Type B pancreatic cell (in vitro differentiated cells): ENCODE results near the gene SYNDIG1. TPM values are rescaled to one million over a fixed set of nuclear protein-coding genes. Genes with fewer than 3 reads are reported as not detected.

Experiments used
- DNase-seq: peaks from one replicate; pipeline ENCODE4 v3.0.0; 2021; ENCODE audit warnings: mixed read lengths; ENCODE audit not compliant: unreplicated experiment; ENCODE audit errors: extremely low spot score
- H3K27ac Mint-ChIP-seq: 2 replicates; pipeline ENCODE4 v1.8.0; 2021; ENCODE audit warnings: mild to moderate bottlenecking, mixed read lengths
- H3K27me3 Mint-ChIP-seq: 2 replicates; pipeline ENCODE4 v1.8.0; 2021; ENCODE audit warnings: mixed read lengths
- H3K36me3 Mint-ChIP-seq: 2 replicates; pipeline ENCODE4 v1.8.0; 2021; ENCODE audit warnings: mixed read lengths
- H3K4me1 Mint-ChIP-seq: one replicate; pipeline ENCODE4 v1.8.0; 2021; ENCODE audit warnings: mixed read lengths; ENCODE audit not compliant: unreplicated experiment
- H3K4me3 Mint-ChIP-seq: 2 replicates; pipeline ENCODE4 v1.8.0; 2021; ENCODE audit warnings: mild to moderate bottlenecking, mixed read lengths
- H3K9me3 Mint-ChIP-seq: 2 replicates; pipeline ENCODE4 v1.8.0; 2021; ENCODE audit warnings: mixed read lengths
- CTCF ChIP-seq: fragments of 200-600 bp; sonication (generic); conservative IDR thresholded peaks from 2 replicates; pipeline ENCODE4 v1.5.0; 2021; ENCODE audit warnings: antibody characterized with exemption, mild to moderate bottlenecking
- total RNA-seq: library from RNA; stranded (reverse); gene quantifications from 2 replicates; pipeline ENCODE4 v1.2.1, GENCODE V29; 2021; ENCODE audit warnings: low replicate concordance

Gene SYNDIG1
- total RNA-seq, 1 donor from 2014 or later = 4.3 TPM

GRCh38 chr20:24544371-24544770 lies 74.9 kb downstream of the SYNDIG1 start:
- H3K4me1 Mint-ChIP-seq = no peaks in the 10 kb centered on the region
- H3K27me3 Mint-ChIP-seq = no peaks in the 10 kb centered on the region
- no peaks in the 10 kb centered on the region for H3K9me3 Mint-ChIP-seq
- no peak for TF ChIP-seq CTCF
- H3K27ac Mint-ChIP-seq = no peak overlapping the region
- peaks cover 6% of the 10 kb centered on the region for H3K36me3 Mint-ChIP-seq
- DNase-seq = no peak
- H3K4me3 Mint-ChIP-seq = no peak overlapping the region

GRCh38 chr20:24545168-24545567 lies 75.7 kb downstream of the SYNDIG1 start:
- H3K27me3 Mint-ChIP-seq = no peaks in the 10 kb centered on the region
- DNase-seq = no peak
- no peak overlapping the region for H3K4me3 Mint-ChIP-seq
- no peak overlapping the region for H3K27ac Mint-ChIP-seq
- no peaks in the 10 kb centered on the region for H3K9me3 Mint-ChIP-seq
- no peak for TF ChIP-seq CTCF
- H3K36me3 Mint-ChIP-seq = peaks cover 6% of the 10 kb centered on the region
- H3K4me1 Mint-ChIP-seq = no peaks in the 10 kb centered on the region

GRCh38 chr20:24546232-24546892 lies 76.9 kb downstream of the SYNDIG1 start:
- no peak for DNase-seq
- no peak overlapping the region for H3K4me3 Mint-ChIP-seq
- peaks cover 6% of the 10 kb centered on the region for H3K36me3 Mint-ChIP-seq
- H3K9me3 Mint-ChIP-seq = peaks cover 5% of the 10 kb centered on the region
- no peaks in the 10 kb centered on the region for H3K27me3 Mint-ChIP-seq
- H3K27ac Mint-ChIP-seq = no peak overlapping the region
- H3K4me1 Mint-ChIP-seq = no peaks in the 10 kb centered on the region
- TF ChIP-seq CTCF = no peak

- no peaks in the 10 kb centered on the region for H3K27me3 Mint-ChIP-seq
- peaks cover 5% of the 10 kb centered on the region for H3K9me3 Mint-ChIP-seq
- H3K36me3 Mint-ChIP-seq = peaks cover 6% of the 10 kb centered on the region
- H3K4me3 Mint-ChIP-seq = no peak overlapping the region
- no peak overlapping the region for H3K27ac Mint-ChIP-seq
- TF ChIP-seq CTCF = no peak
- no peaks in the 10 kb centered on the region for H3K4me1 Mint-ChIP-seq
- no peak for DNase-seq
Observed at GRCh38 chr20:24547967-24548366, 78.5 kb downstream of the SYNDIG1 start.

GRCh38 chr20:24559114-24559732 lies 89.8 kb downstream of the SYNDIG1 start:
- Mint-ChIP-seq H3K4me1 (peaks cover 7% of the 10 kb centered on the region), H3K9me3 (no peaks in the 10 kb centered on the region), H3K27me3 (no peaks in the 10 kb centered on the region), H3K4me3 (no peak overlapping the region), H3K36me3 (peaks cover 4% of the 10 kb centered on the region), H3K27ac (no peak overlapping the region)
- no peak for TF ChIP-seq CTCF
- DNase-seq = no peak
